Thyroid gland (tissue), 4 donors: ENCODE data around the gene PDE10A. TPM values are rescaled to one million over a fixed set of nuclear protein-coding genes. Genes with fewer than 3 reads are reported as not detected.

Source experiments
- DNase-seq, 2 donors: peaks; one replicate each; pipeline ENCODE4 v3.0.0-alpha.2; 2019
- H3K27ac ChIP-seq, 3 donors: fragments of 200-600 bp; sonication (generic); 1 replicate in 2 of 3; 2 replicates in 1 of 3; pipeline ENCODE4 v1.5.1; 2016 to 2019; ENCODE audit warnings: mild to moderate bottlenecking in 1 of 3, moderate library complexity in 1 of 3
- H3K27me3 ChIP-seq: fragments of 200-600 bp; sonication (generic); one replicate; pipeline ENCODE4 v1.5.1; 2019
- H3K36me3 ChIP-seq, 2 donors: fragments of 200-600 bp; sonication (generic); one replicate each; pipeline ENCODE4 v1.5.1; 2016 to 2019
- H3K4me1 ChIP-seq, 2 donors: fragments of 200-600 bp; sonication (generic); one replicate each; pipeline ENCODE4 v1.5.1; 2017 to 2019
- H3K4me3 ChIP-seq, 3 donors: fragments of 200-600 bp; sonication (generic); replicated peaks in 1 of 3; 1 replicate in 2 of 3; 2 replicates in 1 of 3; pipeline ENCODE4 v1.5.1; 2016; ENCODE audit warnings: mild to moderate bottlenecking in 1 of 3
- H3K9me3 ChIP-seq: fragments of 200-600 bp; sonication (generic); one replicate; pipeline ENCODE4 v1.5.1; 2017
- CTCF ChIP-seq, 6 experiments: fragments of 200-600 bp in 3 of 6; fragments of 450-650 bp in 3 of 6; sonication (generic) in 3 of 6; IDR thresholded peaks; one replicate each; pipeline ENCODE4 v1.5.1; 2016 to 2019; ENCODE audit warnings: antibody characterized with exemption in 6 of 6, mild to moderate bottlenecking in 2 of 6, inconsistent platforms in 1 of 6, moderate library complexity in 1 of 6
- POLR2A ChIP-seq, 2 donors: fragments of 450-650 bp; IDR thresholded peaks; one replicate each; pipeline ENCODE4 v1.6.1; 2017; ENCODE audit warnings: antibody characterized with exemption in 2 of 2, mild to moderate bottlenecking in 2 of 2, moderate library complexity in 1 of 2
- WGBS, 2 donors: methylation state at CpG; one replicate each; pipeline ENCODE4 v1.1.5; 2017; 5-methylcytosine and 5-hydroxymethylcytosine counted together
- intact Hi-C: fragments of 100-400 bp; cut with DNase I; formaldehyde crosslinking; loops from one replicate; pipeline ENCODE4 v1.15.1; 2023
- small RNA-seq: library from RNA; depleted of rRNA; stranded (forward); fragments of <200 nt; gene quantifications from one replicate; pipeline ENCODE3, GENCODE V24; 2016
- total RNA-seq, 4 donors: library from RNA; depleted of rRNA; stranded (reverse); fragments of >200 nt; gene quantifications; one replicate each; pipeline ENCODE4 v1.2.3, GENCODE V29; 2016

The PDE10A gene
- total RNA-seq, 4 donors from 2014 or later: 17.1 to 25.9 (median 20.7) TPM

GRCh38 chr6:165300422-165300936 lies 362.6 kb downstream of the PDE10A start:
- Histone ChIP-seq H3K9me3 (no peaks in the 10 kb centered on the region), H3K4me3 (no peak overlapping the region), H3K36me3 (no peaks in the 10 kb centered on the region), H3K4me1 (no peaks in the 10 kb centered on the region), H3K27me3 (no peaks in the 10 kb centered on the region), H3K27ac (no peak overlapping the region)
- intact Hi-C loops: no loop called here
- DNase-seq: no peak
- WGBS, 2 donors: 85 to 89% methylated on average over 13 of the region's 13 CpGs
- no peak for TF ChIP-seq POLR2A (IDR thresholded peaks at IDR 0.05)
- no peak for TF ChIP-seq CTCF (IDR thresholded peaks at IDR 0.05)

GRCh38 chr6:165298875-165299274 lies 364.2 kb downstream of the PDE10A start:
- no peak overlapping the region for H3K27ac ChIP-seq
- H3K36me3 ChIP-seq: no peaks in the 10 kb centered on the region
- H3K27me3 ChIP-seq: no peaks in the 10 kb centered on the region
- no peaks in the 10 kb centered on the region for H3K9me3 ChIP-seq
- intact Hi-C loops: no loop called here
- TF ChIP-seq POLR2A (IDR thresholded peaks at IDR 0.05): no peak
- 90 to 91% methylated on average over 5 of the region's 5 CpGs for WGBS, 2 donors
- H3K4me3 ChIP-seq: no peak overlapping the region
- no peaks in the 10 kb centered on the region for H3K4me1 ChIP-seq
- no peak for DNase-seq

GRCh38 chr6:165298402-165298801 lies 364.6 kb downstream of the PDE10A start:
- Histone ChIP-seq H3K27ac (no peak overlapping the region), H3K9me3 (no peaks in the 10 kb centered on the region), H3K27me3 (no peaks in the 10 kb centered on the region), H3K4me3 (no peak overlapping the region), H3K36me3 (no peaks in the 10 kb centered on the region), H3K4me1 (no peaks in the 10 kb centered on the region)
- DNase-seq: no peak
- intact Hi-C loops: no loop called here
- no peak for TF ChIP-seq CTCF (IDR thresholded peaks at IDR 0.05)
- TF ChIP-seq POLR2A (IDR thresholded peaks at IDR 0.05): no peak
- 89 to 92% methylated on average over 6 of the region's 6 CpGs for WGBS, 2 donors

- WGBS, 2 donors: 83 to 86% methylated on average over 6 of the region's 6 CpGs
- no peaks in the 10 kb centered on the region for H3K4me1 ChIP-seq
- H3K9me3 ChIP-seq: no peaks in the 10 kb centered on the region
- no peaks in the 10 kb centered on the region for H3K36me3 ChIP-seq
- no peak for DNase-seq
- no peak overlapping the region for H3K4me3 ChIP-seq
- H3K27ac ChIP-seq: no peak overlapping the region
- intact Hi-C loops: no loop called here
- H3K27me3 ChIP-seq: no peaks in the 10 kb centered on the region
- no peak for TF ChIP-seq POLR2A (IDR thresholded peaks at IDR 0.05)
- TF ChIP-seq CTCF (IDR thresholded peaks at IDR 0.05): no peak
Measured at GRCh38 chr6:165292657-165293056, 370.4 kb downstream of the PDE10A start.

Small RNA genes within 50 kb of the gene (small RNA-seq; reads per million reads assigned to genes)
- gene RNA5SP226: not detected
